IgD-negative memory B cell (primary cell): ENCODE results near the gene TRAF2. TPM values are rescaled to one million over a fixed set of nuclear protein-coding genes. Genes with fewer than 3 reads are reported as not detected.

ENCODE experiments used
- H3K27ac Mint-ChIP-seq, 3 donors: one replicate each; pipeline ENCODE4 v1.8.0; 2020 to 2022; ENCODE audit warnings: mild to moderate bottlenecking in 3 of 3, mixed read lengths in 3 of 3, moderate library complexity in 1 of 3
- H3K27me3 Mint-ChIP-seq: one replicate; pipeline ENCODE4 v1.8.0; 2021; ENCODE audit warnings: mixed read lengths
- H3K36me3 Mint-ChIP-seq: one replicate; pipeline ENCODE4 v1.8.0; 2020; ENCODE audit warnings: mild to moderate bottlenecking, mixed read lengths
- H3K4me1 Mint-ChIP-seq, 3 donors: one replicate each; pipeline ENCODE4 v1.8.0; 2020 to 2022; ENCODE audit warnings: mixed read lengths in 3 of 3, mild to moderate bottlenecking in 1 of 3
- H3K4me3 Mint-ChIP-seq, 4 donors: one replicate each; pipeline ENCODE4 v1.8.0; 2020 to 2022; ENCODE audit warnings: mild to moderate bottlenecking in 4 of 4, mixed read lengths in 4 of 4, moderate library complexity in 3 of 4
- H3K9me3 Mint-ChIP-seq, 3 donors: one replicate each; pipeline ENCODE4 v1.8.0; 2020 to 2021; ENCODE audit warnings: mixed read lengths in 3 of 3, mild to moderate bottlenecking in 1 of 3
- polyA plus RNA-seq: library from polyadenylated mRNA; unstranded; fragments of 300-500 nt; fragmentation: Illumina TruSeq; gene quantifications from one replicate; pipeline ENCODE4 v1.2.3, GENCODE V29; 2021

Gene TRAF2
- polyA plus RNA-seq, 1 donor from 2014 or later = 42.8 TPM

GRCh38 chr9:136844761-136845464, 41.4 kb upstream of the TRAF2 start:
- H3K4me1 Mint-ChIP-seq = peaks cover 8 to 10% (median 9%) of the 10 kb centered on the region in 3 donors
- no peaks in the 10 kb centered on the region for H3K36me3 Mint-ChIP-seq
- H3K9me3 Mint-ChIP-seq = peaks cover 0 to 2% (median 0%) of the 10 kb centered on the region in 3 donors
- H3K27me3 Mint-ChIP-seq = peaks cover 12% of the 10 kb centered on the region
- peak overlapping the region in 1 of 3 donors; percentile 92 for H3K27ac Mint-ChIP-seq
- H3K4me3 Mint-ChIP-seq = peak overlapping the region in 3 of 4 donors; percentile 30 to 81 (median 60)

GRCh38 chr9:136845465-136846260, 40.7 kb upstream of the TRAF2 start:
- Mint-ChIP-seq H3K4me1 (peaks cover 8 to 10% (median 9%) of the 10 kb centered on the region in 3 donors), H3K27ac (peak overlapping the region in 1 of 3 donors; percentile 92), H3K27me3 (peaks cover 12% of the 10 kb centered on the region), H3K4me3 (peak overlapping the region in 3 of 4 donors; percentile 30 to 81 (median 60)), H3K9me3 (peaks cover 0 to 2% (median 0%) of the 10 kb centered on the region in 3 donors), H3K36me3 (no peaks in the 10 kb centered on the region)

- H3K4me1 Mint-ChIP-seq = peaks cover 8 to 10% (median 9%) of the 10 kb centered on the region in 3 donors
These were observed 39.8 kb upstream of the TRAF2 start for GRCh38 chr9:136846376-136847087.

GRCh38 chr9:136847088-136847825, 39.1 kb upstream of the TRAF2 start:
- Mint-ChIP-seq H3K27me3 (peaks cover 12% of the 10 kb centered on the region), H3K36me3 (no peaks in the 10 kb centered on the region), H3K27ac (peak overlapping the region; percentile 86 to 95 (median 93)), H3K9me3 (peaks cover 0 to 2% (median 0%) of the 10 kb centered on the region in 3 donors), H3K4me3 (peak overlapping the region; percentile 83 to 93 (median 92)), H3K4me1 (peaks cover 6 to 9% (median 8%) of the 10 kb centered on the region in 3 donors)

More at GRCh38 chr9:136846376-136847087, 39.8 kb upstream of the TRAF2 start:
- Mint-ChIP-seq H3K27ac (peak overlapping the region in 2 of 3 donors; percentile 87 to 93), H3K36me3 (no peaks in the 10 kb centered on the region), H3K9me3 (peaks cover 0 to 2% (median 0%) of the 10 kb centered on the region in 3 donors), H3K4me3 (peak overlapping the region in 3 of 4 donors; percentile 21 to 80 (median 27)), H3K27me3 (peaks cover 12% of the 10 kb centered on the region)

- Mint-ChIP-seq H3K9me3 (peaks cover 0 to 2% (median 0%) of the 10 kb centered on the region in 3 donors), H3K4me3 (peak overlapping the region; percentile 83 to 93 (median 92)), H3K36me3 (no peaks in the 10 kb centered on the region), H3K27ac (peak overlapping the region; percentile 86 to 95 (median 93)), H3K27me3 (peaks cover 12% of the 10 kb centered on the region), H3K4me1 (peaks cover 5 to 9% (median 8%) of the 10 kb centered on the region in 3 donors)
These were observed 38.4 kb upstream of the TRAF2 start for GRCh38 chr9:136847826-136848392.

GRCh38 chr9:136848393-136849037, 37.8 kb upstream of the TRAF2 start:
- peaks cover 5 to 7% (median 7%) of the 10 kb centered on the region in 3 donors for H3K4me1 Mint-ChIP-seq
- H3K27me3 Mint-ChIP-seq = peaks cover 10% of the 10 kb centered on the region
- H3K9me3 Mint-ChIP-seq = peaks cover 0 to 2% (median 0%) of the 10 kb centered on the region in 3 donors
- peak overlapping the region in 2 of 3 donors; percentile 96 to 97 for H3K27ac Mint-ChIP-seq
- peak overlapping the region; percentile 92 to 97 (median 95) for H3K4me3 Mint-ChIP-seq
- no peaks in the 10 kb centered on the region for H3K36me3 Mint-ChIP-seq

GRCh38 chr9:136849038-136849959, 37.0 kb upstream of the TRAF2 start, which contains the start of gene PHPT1:
Gene PHPT1 (plus strand): TSS chr9:136849409. CDS start chr9:136849431, 22 bp downstream.
- H3K4me1 Mint-ChIP-seq = peaks cover 5% of the 10 kb centered on the region in 3 donors
- peak within 1 kb of the TSS; percentile 86 to 97 (median 96) for H3K27ac Mint-ChIP-seq
- H3K27me3 Mint-ChIP-seq = peaks cover 8% of the 10 kb centered on the region
- H3K9me3 Mint-ChIP-seq = peaks cover 0 to 2% (median 0%) of the 10 kb centered on the region in 3 donors
- H3K36me3 Mint-ChIP-seq = no peaks in the 10 kb centered on the region
- H3K4me3 Mint-ChIP-seq = peak within 1 kb of the TSS; percentile 92 to 97 (median 95)

- peak overlapping the region in 2 of 3 donors; percentile 63 to 97 for H3K27ac Mint-ChIP-seq
- H3K4me3 Mint-ChIP-seq = peak overlapping the region; percentile 70 to 93 (median 76)
- H3K9me3 Mint-ChIP-seq = peaks cover 0 to 2% (median 0%) of the 10 kb centered on the region in 3 donors
- H3K27me3 Mint-ChIP-seq = peaks cover 8% of the 10 kb centered on the region
- H3K4me1 Mint-ChIP-seq = peaks cover 5% of the 10 kb centered on the region in 3 donors
- H3K36me3 Mint-ChIP-seq = no peaks in the 10 kb centered on the region
These were observed 36.1 kb upstream of the TRAF2 start for GRCh38 chr9:136849960-136850865.

GRCh38 chr9:136850866-136851775, 35.2 kb upstream of the TRAF2 start:
- peaks cover 0 to 2% (median 0%) of the 10 kb centered on the region in 3 donors for H3K9me3 Mint-ChIP-seq
- H3K4me1 Mint-ChIP-seq = peaks cover 5% of the 10 kb centered on the region in 3 donors
- peak overlapping the region in 3 of 4 donors; percentile 27 to 48 (median 39) for H3K4me3 Mint-ChIP-seq

GRCh38 chr9:136851941-136852663, 34.2 kb upstream of the TRAF2 start, which contains the start of gene MAMDC4:
Gene MAMDC4 (plus strand): TSS chr9:136852346. CDS start chr9:136852417, 71 bp downstream.
- Mint-ChIP-seq H3K27me3 (peaks cover 3% of the 10 kb centered on the region), H3K36me3 (no peaks in the 10 kb centered on the region), H3K27ac (peak within 1 kb of the TSS in 1 of 3 donors; percentile 97), H3K4me3 (peak within 1 kb of the TSS in 1 of 4 donors; percentile 17), H3K4me1 (peaks cover 3 to 5% (median 5%) of the 10 kb centered on the region in 3 donors), H3K9me3 (peaks cover 0 to 2% (median 0%) of the 10 kb centered on the region in 3 donors)

More at GRCh38 chr9:136850866-136851775, 35.2 kb upstream of the TRAF2 start:
- Mint-ChIP-seq H3K36me3 (no peaks in the 10 kb centered on the region), H3K27me3 (peaks cover 8% of the 10 kb centered on the region), H3K27ac (peak overlapping the region in 1 of 3 donors; percentile 97)
